H1 (cell line): ENCODE measurements around the gene CACNB2. TPM values are rescaled to one million over a fixed set of nuclear protein-coding genes. Genes with fewer than 3 reads are reported as not detected.

Experiments
- CBX5 ChIP-seq: fragments of 300-800, 300-1000 bp; sonication (generic); IDR thresholded peaks from 2 replicates; pipeline ENCODE4 v1.7.1; 2016; ENCODE audit warnings: antibody characterized with exemption, low read length, low read depth
- HDAC2 ChIP-seq, 2 experiments: fragments of 300-600 bp in 1 of 2; sonication (generic) in 1 of 2; IDR thresholded peaks; 2 replicates each; pipeline ENCODE4 v1.6.1; 2011 to 2012; ENCODE audit warnings: low read depth in 2 of 2, low read length in 2 of 2, mild to moderate bottlenecking in 2 of 2, moderate library complexity in 2 of 2, borderline replicate concordance in 1 of 2, inconsistent platforms in 1 of 2
- RAD21 ChIP-seq, 2 experiments: IDR thresholded peaks in 1 of 2; conservative IDR thresholded peaks in 1 of 2; 2 replicates each; pipeline ENCODE4 v1.6.1; 2011; ENCODE audit warnings: low read depth in 2 of 2, low read length in 2 of 2, improper control_type of control experiment in 1 of 2, inconsistent platforms in 1 of 2, mild to moderate bottlenecking in 1 of 2, moderate library complexity in 1 of 2
- RBBP5 ChIP-seq: IDR thresholded peaks from 2 replicates; pipeline ENCODE4 v1.7.1; 2012; ENCODE audit warnings: low read depth, mild to moderate bottlenecking, inconsistent platforms, low read length, moderate library complexity, borderline replicate concordance
- polyA plus RNA-seq, 7 experiments: library from polyadenylated mRNA; depleted of rRNA in 3 of 7; stranded (reverse) in 5 of 7; unstranded in 2 of 7; fragments of >200 nt in 5 of 7; fragments of 200-250 nt in 2 of 7; gene quantifications; 1 replicate in 5 of 7; 2 replicates in 1 of 7; 4 replicates in 1 of 7; pipeline versions ENCODE4 v1.2.1 to v1.2.3, GENCODE V29; 2011 to 2013; ENCODE audit warnings: missing spikeins in 2 of 7, mixed read lengths in 2 of 7
- total RNA-seq: library from RNA; stranded (reverse); fragmentation: NEBNext Ultra II Directional; extraction: Animal tissue kit (Norgen Biotek cat#: 25700); gene quantifications from 2 replicates; pipeline ENCODE4 v1.2.1, GENCODE V29; 2021
- TF ChIP-seq, protein P1 (sequence below): fragments of 300-600 bp; sonication (generic); IDR thresholded peaks from 2 replicates; pipeline ENCODE4 v1.7.1; 2012; ENCODE audit warnings: low read length, moderate library complexity, mild to moderate bottlenecking, inconsistent platforms; ENCODE audit not compliant: insufficient replicate concordance

Gene CACNB2
- total and polyA plus RNA-seq, 2 of the 8 experiments (the other 6 are each of a cell fraction or from before 2014, with no cell fraction given): 2.4 to 3.2 TPM

DNA sequence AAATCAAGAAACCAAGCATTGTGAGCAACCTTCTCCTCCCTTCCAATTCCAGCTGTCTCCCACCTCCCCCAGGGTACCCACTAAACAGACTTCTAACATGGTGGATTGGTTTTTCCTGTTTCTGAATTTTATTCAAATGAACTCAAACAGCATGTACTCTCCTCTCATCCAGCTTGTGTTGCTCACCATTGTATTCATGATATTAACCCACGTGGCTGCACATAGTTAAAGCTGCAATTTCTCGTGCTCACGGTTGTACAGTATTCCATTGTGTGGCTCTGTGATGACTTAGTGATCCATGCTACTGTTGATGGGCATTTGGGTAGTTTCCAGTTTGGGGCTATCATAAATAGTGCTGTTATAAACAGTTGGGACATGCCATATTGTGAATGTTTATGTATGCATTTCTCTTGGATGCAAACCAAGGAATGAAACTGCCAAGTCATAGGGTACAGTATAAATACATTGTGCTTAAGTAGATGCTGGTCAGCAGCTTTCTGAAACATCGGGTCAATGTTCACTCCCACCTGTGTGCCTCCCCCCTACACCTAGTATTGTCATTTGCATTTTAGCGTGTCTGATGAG lies 124.3 kb downstream of the CACNB2 start (continued):
- TF ChIP-seq, protein P1, sequence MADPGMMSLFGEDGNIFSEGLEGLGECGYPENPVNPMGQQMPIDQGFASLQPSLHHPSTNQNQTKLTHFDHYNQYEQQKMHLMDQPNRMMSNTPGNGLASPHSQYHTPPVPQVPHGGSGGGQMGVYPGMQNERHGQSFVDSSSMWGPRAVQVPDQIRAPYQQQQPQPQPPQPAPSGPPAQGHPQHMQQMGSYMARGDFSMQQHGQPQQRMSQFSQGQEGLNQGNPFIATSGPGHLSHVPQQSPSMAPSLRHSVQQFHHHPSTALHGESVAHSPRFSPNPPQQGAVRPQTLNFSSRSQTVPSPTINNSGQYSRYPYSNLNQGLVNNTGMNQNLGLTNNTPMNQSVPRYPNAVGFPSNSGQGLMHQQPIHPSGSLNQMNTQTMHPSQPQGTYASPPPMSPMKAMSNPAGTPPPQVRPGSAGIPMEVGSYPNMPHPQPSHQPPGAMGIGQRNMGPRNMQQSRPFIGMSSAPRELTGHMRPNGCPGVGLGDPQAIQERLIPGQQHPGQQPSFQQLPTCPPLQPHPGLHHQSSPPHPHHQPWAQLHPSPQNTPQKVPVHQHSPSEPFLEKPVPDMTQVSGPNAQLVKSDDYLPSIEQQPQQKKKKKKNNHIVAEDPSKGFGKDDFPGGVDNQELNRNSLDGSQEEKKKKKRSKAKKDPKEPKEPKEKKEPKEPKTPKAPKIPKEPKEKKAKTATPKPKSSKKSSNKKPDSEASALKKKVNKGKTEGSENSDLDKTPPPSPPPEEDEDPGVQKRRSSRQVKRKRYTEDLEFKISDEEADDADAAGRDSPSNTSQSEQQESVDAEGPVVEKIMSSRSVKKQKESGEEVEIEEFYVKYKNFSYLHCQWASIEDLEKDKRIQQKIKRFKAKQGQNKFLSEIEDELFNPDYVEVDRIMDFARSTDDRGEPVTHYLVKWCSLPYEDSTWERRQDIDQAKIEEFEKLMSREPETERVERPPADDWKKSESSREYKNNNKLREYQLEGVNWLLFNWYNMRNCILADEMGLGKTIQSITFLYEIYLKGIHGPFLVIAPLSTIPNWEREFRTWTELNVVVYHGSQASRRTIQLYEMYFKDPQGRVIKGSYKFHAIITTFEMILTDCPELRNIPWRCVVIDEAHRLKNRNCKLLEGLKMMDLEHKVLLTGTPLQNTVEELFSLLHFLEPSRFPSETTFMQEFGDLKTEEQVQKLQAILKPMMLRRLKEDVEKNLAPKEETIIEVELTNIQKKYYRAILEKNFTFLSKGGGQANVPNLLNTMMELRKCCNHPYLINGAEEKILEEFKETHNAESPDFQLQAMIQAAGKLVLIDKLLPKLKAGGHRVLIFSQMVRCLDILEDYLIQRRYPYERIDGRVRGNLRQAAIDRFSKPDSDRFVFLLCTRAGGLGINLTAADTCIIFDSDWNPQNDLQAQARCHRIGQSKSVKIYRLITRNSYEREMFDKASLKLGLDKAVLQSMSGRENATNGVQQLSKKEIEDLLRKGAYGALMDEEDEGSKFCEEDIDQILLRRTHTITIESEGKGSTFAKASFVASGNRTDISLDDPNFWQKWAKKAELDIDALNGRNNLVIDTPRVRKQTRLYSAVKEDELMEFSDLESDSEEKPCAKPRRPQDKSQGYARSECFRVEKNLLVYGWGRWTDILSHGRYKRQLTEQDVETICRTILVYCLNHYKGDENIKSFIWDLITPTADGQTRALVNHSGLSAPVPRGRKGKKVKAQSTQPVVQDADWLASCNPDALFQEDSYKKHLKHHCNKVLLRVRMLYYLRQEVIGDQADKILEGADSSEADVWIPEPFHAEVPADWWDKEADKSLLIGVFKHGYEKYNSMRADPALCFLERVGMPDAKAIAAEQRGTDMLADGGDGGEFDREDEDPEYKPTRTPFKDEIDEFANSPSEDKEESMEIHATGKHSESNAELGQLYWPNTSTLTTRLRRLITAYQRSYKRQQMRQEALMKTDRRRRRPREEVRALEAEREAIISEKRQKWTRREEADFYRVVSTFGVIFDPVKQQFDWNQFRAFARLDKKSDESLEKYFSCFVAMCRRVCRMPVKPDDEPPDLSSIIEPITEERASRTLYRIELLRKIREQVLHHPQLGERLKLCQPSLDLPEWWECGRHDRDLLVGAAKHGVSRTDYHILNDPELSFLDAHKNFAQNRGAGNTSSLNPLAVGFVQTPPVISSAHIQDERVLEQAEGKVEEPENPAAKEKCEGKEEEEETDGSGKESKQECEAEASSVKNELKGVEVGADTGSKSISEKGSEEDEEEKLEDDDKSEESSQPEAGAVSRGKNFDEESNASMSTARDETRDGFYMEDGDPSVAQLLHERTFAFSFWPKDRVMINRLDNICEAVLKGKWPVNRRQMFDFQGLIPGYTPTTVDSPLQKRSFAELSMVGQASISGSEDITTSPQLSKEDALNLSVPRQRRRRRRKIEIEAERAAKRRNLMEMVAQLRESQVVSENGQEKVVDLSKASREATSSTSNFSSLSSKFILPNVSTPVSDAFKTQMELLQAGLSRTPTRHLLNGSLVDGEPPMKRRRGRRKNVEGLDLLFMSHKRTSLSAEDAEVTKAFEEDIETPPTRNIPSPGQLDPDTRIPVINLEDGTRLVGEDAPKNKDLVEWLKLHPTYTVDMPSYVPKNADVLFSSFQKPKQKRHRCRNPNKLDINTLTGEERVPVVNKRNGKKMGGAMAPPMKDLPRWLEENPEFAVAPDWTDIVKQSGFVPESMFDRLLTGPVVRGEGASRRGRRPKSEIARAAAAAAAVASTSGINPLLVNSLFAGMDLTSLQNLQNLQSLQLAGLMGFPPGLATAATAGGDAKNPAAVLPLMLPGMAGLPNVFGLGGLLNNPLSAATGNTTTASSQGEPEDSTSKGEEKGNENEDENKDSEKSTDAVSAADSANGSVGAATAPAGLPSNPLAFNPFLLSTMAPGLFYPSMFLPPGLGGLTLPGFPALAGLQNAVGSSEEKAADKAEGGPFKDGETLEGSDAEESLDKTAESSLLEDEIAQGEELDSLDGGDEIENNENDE: no peak
- TF ChIP-seq RAD21 (IDR thresholded peaks at IDR 0.05 in 1 of 2, conservative IDR thresholded peaks at IDR 0.05 in 1 of 2; ENCODE audit: low read depth in 2 of 2, low read length in 2 of 2) (no peak), CBX5 (no peak), HDAC2 (IDR thresholded peaks at IDR 0.05; ENCODE audit: borderline replicate concordance in 1 of 2, low read depth in 2 of 2, low read length in 2 of 2) (no peak), RBBP5 (no peak)
